LNCAP (cell line): ENCODE measurements around the gene POU5F1.

ENCODE experiments used
- TF ChIP-seq, protein P1 (sequence below): fragments of 450-650 bp; IDR thresholded peaks from 2 replicates; pipeline ENCODE4 v1.5.1; 2017; ENCODE audit warnings: mild to moderate bottlenecking

The POU5F1 gene

DNA sequence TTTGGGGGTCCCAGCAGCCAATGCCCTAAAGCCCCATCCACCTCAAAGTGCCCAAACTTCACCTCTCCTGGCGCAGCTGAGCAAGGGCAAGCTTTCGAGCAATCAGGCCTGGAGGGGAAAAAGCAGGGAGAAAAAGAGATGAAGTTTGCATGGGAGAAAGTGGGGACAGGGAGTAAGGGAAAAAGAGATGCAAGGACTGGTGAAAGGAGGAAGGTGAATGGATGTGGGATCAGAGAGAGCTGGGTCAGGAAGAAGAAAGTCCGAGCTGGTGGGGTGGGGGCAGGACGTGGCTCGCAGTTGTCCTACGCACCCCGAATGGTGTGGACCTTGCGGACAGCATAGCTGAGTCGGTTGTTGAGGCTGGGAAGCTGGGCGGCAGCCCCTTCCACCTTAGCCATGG, 25.1 kb downstream of the POU5F1 start:
- TF ChIP-seq, protein P1, sequence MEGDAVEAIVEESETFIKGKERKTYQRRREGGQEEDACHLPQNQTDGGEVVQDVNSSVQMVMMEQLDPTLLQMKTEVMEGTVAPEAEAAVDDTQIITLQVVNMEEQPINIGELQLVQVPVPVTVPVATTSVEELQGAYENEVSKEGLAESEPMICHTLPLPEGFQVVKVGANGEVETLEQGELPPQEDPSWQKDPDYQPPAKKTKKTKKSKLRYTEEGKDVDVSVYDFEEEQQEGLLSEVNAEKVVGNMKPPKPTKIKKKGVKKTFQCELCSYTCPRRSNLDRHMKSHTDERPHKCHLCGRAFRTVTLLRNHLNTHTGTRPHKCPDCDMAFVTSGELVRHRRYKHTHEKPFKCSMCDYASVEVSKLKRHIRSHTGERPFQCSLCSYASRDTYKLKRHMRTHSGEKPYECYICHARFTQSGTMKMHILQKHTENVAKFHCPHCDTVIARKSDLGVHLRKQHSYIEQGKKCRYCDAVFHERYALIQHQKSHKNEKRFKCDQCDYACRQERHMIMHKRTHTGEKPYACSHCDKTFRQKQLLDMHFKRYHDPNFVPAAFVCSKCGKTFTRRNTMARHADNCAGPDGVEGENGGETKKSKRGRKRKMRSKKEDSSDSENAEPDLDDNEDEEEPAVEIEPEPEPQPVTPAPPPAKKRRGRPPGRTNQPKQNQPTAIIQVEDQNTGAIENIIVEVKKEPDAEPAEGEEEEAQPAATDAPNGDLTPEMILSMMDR = no peak

DNA sequence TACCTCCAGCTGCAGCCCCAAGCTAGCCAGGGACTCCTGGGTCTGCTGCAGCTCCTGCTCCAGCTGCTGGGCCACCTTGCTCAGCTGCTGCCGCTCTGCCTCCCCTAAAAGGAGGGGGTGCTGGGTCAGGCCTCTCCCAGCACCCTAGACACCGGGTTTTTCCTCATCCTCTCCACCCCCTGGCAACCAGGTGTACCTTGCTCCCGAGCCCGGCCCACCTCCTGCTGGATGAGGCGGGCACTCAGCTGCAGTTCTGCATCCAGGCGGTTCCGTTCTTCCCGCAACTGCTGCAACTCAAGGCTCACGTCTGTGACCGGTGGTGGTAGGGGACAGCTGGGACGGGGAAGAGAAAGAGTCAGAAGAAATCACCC, 25.5 kb downstream of the POU5F1 start:
- TF ChIP-seq, protein P1 = no peak

DNA sequence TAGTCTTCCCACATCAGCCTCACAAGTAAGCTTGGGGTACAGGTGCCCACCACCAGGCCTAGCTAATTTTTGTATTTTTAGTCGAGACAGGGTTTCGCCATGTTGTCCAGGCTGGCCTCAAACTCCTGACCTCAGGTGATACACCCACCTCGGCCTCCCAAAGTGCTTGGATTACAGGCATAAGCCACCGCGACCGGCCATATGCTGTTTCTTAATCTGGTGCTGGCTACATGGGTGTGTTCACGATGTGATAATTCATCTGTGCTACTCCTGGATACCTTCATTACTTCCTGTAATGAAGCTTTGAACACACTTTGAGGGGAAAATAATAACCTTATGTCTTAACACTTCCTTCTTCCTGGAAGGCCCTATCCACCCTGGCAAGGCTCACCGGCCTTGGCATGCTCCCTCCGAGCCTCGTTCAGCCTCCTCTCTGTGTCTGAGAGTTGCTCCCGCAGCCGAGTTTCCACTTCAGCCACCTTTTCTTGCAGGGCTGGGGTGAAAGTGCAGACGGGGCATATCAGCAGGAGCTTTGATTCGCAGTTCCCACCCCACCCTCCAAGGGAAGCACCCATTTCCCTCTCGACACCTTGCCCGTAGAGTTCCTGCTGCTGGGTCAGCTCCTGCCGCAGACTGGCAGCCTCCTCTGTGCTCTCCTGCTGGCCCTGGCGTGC, 26.0 kb downstream of the POU5F1 start:
- TF ChIP-seq, protein P1 = no peak

DNA sequence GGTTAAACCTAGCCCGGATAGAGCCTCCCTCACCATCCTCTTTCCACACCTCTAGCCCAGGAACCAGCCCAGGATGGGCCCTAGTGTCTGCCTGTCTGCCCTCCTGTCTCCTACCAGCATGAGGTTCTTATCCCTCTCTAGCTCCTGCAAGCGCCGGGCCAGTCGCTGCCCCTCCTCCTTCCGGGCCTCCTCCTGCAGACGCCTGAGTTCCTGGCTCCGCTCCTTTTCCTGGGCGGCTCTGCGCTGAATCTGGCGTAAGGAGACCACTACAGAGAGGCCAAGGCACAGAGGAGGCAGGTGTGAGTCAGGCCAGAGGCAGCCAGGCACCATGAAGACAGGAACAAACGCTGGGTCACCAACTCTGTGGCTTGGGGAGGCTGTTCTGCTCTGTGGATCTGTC, 27.3 kb downstream of the POU5F1 start:
- TF ChIP-seq, protein P1 = no peak

DNA sequence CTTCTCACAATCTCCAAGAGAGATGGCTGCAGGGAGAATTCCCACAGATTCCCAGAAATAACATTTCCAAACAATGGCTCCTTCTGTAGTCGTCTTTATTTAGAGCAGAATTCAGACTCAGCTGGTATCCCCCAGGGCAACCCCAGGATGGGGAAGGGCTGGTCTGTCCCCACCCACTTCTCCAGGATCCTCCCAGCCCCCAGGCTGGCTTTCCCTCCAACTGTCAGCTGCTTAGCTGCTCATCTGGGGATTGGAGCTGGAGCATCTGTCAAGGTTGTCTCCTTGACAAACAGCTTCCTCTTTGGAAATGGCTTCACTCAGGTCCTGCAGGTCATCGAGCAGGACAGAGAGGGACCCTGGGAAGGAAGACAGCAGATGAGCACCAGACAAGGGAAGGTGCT, 28.1 kb downstream of the POU5F1 start:
- TF ChIP-seq, protein P1 = no peak

DNA sequence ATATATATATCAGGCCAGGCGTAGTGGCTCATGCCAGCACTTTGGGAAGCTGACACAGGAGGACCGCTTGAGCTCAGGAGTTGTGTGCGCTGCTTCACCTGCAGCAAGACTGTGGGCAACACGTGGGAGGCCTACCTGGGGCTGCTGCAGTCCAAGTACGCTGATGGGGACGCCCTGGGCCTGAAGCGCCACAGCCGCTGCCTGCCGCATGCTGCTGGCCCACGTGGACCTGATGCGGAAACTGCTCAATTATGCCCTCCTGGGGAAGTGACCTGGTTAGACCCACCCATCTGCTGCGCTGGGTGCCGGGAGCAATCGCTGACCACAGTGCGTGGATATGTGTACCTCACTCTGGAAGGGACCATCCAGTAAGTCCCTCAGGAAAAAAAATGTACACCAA, 29.8 kb downstream of the POU5F1 start:
- TF ChIP-seq, protein P1 = no peak

DNA sequence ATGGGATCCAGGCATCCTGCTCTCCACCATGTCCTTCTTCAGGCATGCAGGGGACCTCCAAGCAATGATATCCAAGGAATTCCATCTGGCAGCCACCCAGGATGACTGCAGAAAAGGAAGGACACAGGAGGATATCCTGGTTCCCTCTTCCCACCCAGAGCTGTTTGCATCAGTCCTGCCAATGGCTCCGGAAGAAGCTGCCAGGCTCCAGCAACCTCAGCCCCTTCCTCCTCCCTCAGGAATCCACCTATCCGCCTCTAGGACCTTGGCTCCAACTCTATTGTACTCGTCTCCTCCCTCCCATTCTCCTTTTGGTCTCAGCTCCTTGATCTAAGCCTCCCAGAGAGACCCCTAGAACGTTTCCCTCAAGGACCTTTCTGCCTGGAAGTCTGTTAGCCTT, 30.9 kb downstream of the POU5F1 start:
- TF ChIP-seq, protein P1 = no peak

DNA sequence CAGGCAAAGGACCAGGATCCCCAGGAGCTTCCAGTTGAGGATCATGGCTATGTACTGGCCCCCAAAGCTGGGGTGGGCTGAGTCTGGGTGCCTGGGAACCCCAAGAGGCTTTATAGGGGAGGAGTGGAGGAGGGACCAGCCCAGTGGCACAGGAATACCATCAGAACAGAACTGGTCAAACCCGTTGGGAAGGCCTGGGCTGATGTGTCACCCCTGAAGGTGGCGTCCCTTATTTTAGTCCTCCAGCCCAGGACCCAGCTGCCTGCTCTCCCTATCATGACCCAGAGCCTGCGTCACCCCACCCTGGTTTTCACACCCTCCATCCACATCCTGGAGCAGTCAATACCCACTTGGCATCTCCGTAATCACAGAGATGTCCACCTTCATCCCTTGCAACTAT, 31.5 kb downstream of the POU5F1 start, which contains the start of gene PSORS1C2:
TSS of gene PSORS1C2 (minus strand) at position 85 of the 400 bp plus-strand sequence. CDS start at position 45, 40 bp downstream.
- TF ChIP-seq, protein P1 = no peak
